Smooth muscle cell (in vitro differentiated cells): ENCODE data around the gene FKRP. TPM values are rescaled to one million over a fixed set of nuclear protein-coding genes. Genes with fewer than 3 reads are reported as not detected.
A peak's percentile ranks its signal among the peaks of the same experiment; 100 is the strongest.

ENCODE experiments used
- DNase-seq: peaks from one replicate; lab custom pipeline; 2025; ENCODE audit not compliant: unreplicated experiment; lab: John Stamatoyannopoulos, UW
- H2AFZ ChIP-seq: fragments of 200-600 bp; sonication (generic); 2 replicates; pipeline ENCODE4 v1.6.0; 2016; ENCODE audit warnings: antibody characterized with exemption, low read depth, mild to moderate bottlenecking
- H3F3A ChIP-seq: fragments of 200-600 bp; sonication (generic); 2 replicates; pipeline ENCODE4 v1.6.0; 2017; ENCODE audit warnings: antibody characterized with exemption, low read depth
- H3K27ac ChIP-seq: fragments of 200-600 bp; sonication (generic); 2 replicates; pipeline ENCODE4 v1.5.1; 2016; ENCODE audit warnings: low read depth, mild to moderate bottlenecking
- H3K27me3 ChIP-seq: fragments of 200-600 bp; sonication (generic); 2 replicates; pipeline ENCODE4 v1.6.1; 2016; ENCODE audit warnings: low read depth, mild to moderate bottlenecking
- H3K36me3 ChIP-seq: fragments of 200-600 bp; sonication (generic); 2 replicates; pipeline ENCODE4 v1.5.1; 2016; ENCODE audit warnings: low read depth
- H3K4me1 ChIP-seq: fragments of 200-600 bp; sonication (generic); 2 replicates; pipeline ENCODE4 v1.5.1; 2016; ENCODE audit warnings: low read depth
- H3K4me2 ChIP-seq: fragments of 200-600 bp; sonication (generic); 2 replicates; pipeline ENCODE4 v1.6.0; 2016; ENCODE audit warnings: mild to moderate bottlenecking
- H3K4me3 ChIP-seq: fragments of 200-600 bp; sonication (generic); 2 replicates; pipeline ENCODE4 v1.5.1; 2016; ENCODE audit warnings: mild to moderate bottlenecking
- H3K79me2 ChIP-seq: fragments of 200-600 bp; sonication (generic); 2 replicates; pipeline ENCODE4 v1.6.0; 2016; ENCODE audit warnings: low read depth, mild to moderate bottlenecking
- H3K9ac ChIP-seq: fragments of 200-600 bp; sonication (generic); 2 replicates; pipeline ENCODE4 v1.6.0; 2016; ENCODE audit warnings: low read depth
- H3K9me3 ChIP-seq: fragments of 200-600 bp; sonication (generic); replicated peaks from 2 replicates; pipeline ENCODE4 v1.5.1; 2016; ENCODE audit warnings: low read depth
- H4K20me1 ChIP-seq: fragments of 200-600 bp; sonication (generic); 2 replicates; pipeline ENCODE4 v1.6.0; 2016; ENCODE audit warnings: low read depth
- CTCF ChIP-seq: fragments of 200-600 bp; sonication (generic); IDR thresholded peaks from 2 replicates; pipeline ENCODE4 v1.5.1; 2017; ENCODE audit warnings: borderline replicate concordance, mild to moderate bottlenecking, antibody characterized with exemption; ENCODE audit not compliant: insufficient read depth, poor library complexity, severe bottlenecking
- WGBS: methylation state at CpG from one replicate; pipeline ENCODE4 v1.1.7; 2016; ENCODE audit warnings: low lambda C conversion rate; 5-methylcytosine and 5-hydroxymethylcytosine counted together
- polyA plus RNA-seq: library from polyadenylated mRNA; unstranded; fragments of >200 nt; fragmentation: Nextera tagmentation; extraction: Ambion mirVana; gene quantifications from 2 replicates; pipeline ENCODE4 v1.2.1, GENCODE V29; 2016
- total RNA-seq: library from RNA; depleted of rRNA; stranded (reverse); fragments of >200 nt; gene quantifications from 2 replicates; pipeline ENCODE4 v1.2.3, GENCODE V29; 2014

FKRP gene
- total and polyA plus RNA-seq, 2 experiments from 2014 or later, result 18.9 to 35.2 TPM

- no peaks in the 10 kb centered on the region for H3K27me3 ChIP-seq
- H3K4me3 ChIP-seq, result no peak overlapping the region
- no peaks in the 10 kb centered on the region for H3K9me3 ChIP-seq
- TF ChIP-seq CTCF, result no peak
- 67% methylated on average over 9 of the region's 9 CpGs for WGBS
- H3K9ac ChIP-seq, result no peak overlapping the region
- H3K36me3 ChIP-seq, result no peaks in the 10 kb centered on the region
- no peak for DNase-seq
- H3K79me2 ChIP-seq, result peaks cover 42% of the 10 kb centered on the region
- peaks cover 41% of the 10 kb centered on the region for H3F3A ChIP-seq
- H4K20me1 ChIP-seq, result peaks cover 43% of the 10 kb centered on the region
- H3K4me2 ChIP-seq, result peak overlapping the region; percentile 24
- H3K27ac ChIP-seq, result no peak overlapping the region
- no peak overlapping the region for H2AFZ ChIP-seq
- H3K4me1 ChIP-seq, result peaks cover 6% of the 10 kb centered on the region
These were observed 43.1 kb downstream of the FKRP start for GRCh38 chr19:46788968-46789338.

GRCh38 chr19:46789371-46789770 lies 43.5 kb downstream of the FKRP start:
- no peak overlapping the region for H3K27ac ChIP-seq
- no peak for TF ChIP-seq CTCF
- H3K36me3 ChIP-seq, result no peaks in the 10 kb centered on the region
- no peak overlapping the region for H3K4me3 ChIP-seq
- H3K27me3 ChIP-seq, result no peaks in the 10 kb centered on the region
- H3F3A ChIP-seq, result peaks cover 42% of the 10 kb centered on the region
- H3K79me2 ChIP-seq, result peaks cover 38% of the 10 kb centered on the region
- H3K4me2 ChIP-seq, result no peak overlapping the region
- DNase-seq, result no peak
- 86% methylated on average over 8 of the region's 8 CpGs for WGBS
- peaks cover 3% of the 10 kb centered on the region for H3K4me1 ChIP-seq
- H3K9me3 ChIP-seq, result no peaks in the 10 kb centered on the region
- no peak overlapping the region for H3K9ac ChIP-seq
- peaks cover 39% of the 10 kb centered on the region for H4K20me1 ChIP-seq
- no peak overlapping the region for H2AFZ ChIP-seq

DNA sequence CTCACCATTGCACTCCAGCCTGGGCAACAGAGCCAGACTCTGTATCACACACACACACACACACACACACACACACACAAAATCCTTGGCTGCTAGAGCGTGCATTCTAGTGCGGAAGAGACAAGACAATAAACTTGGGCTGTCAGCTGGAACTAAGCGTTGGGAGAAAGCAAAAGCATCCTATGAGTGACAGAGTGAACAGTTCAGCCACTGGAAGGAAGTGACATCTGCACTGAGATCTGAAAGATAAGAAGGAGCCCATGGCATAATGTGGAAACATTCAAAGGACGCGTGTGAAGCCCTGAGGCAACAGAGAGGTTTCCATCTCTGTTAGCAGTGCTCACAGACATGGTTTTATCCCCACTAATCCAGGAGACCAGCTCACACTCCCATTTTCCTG lies 46.1 kb downstream of the FKRP start:
- 2% methylated on average over 5 of the region's 5 CpGs for WGBS
- no peak overlapping the region for H3K4me3 ChIP-seq
- DNase-seq, result peak; percentile 22
- peak overlapping the region; percentile 97 for H3K27ac ChIP-seq
- H3K4me2 ChIP-seq, result peak overlapping the region; percentile 56
- no peaks in the 10 kb centered on the region for H3K9me3 ChIP-seq
- H3F3A ChIP-seq, result peaks cover 33% of the 10 kb centered on the region
- peaks cover 13% of the 10 kb centered on the region for H4K20me1 ChIP-seq
- TF ChIP-seq CTCF, result no peak
- no peaks in the 10 kb centered on the region for H3K4me1 ChIP-seq
- peaks cover 14% of the 10 kb centered on the region for H3K79me2 ChIP-seq
- no peaks in the 10 kb centered on the region for H3K36me3 ChIP-seq
- no peaks in the 10 kb centered on the region for H3K27me3 ChIP-seq
- H3K9ac ChIP-seq, result no peak overlapping the region
- H2AFZ ChIP-seq, result no peak overlapping the region

DNA sequence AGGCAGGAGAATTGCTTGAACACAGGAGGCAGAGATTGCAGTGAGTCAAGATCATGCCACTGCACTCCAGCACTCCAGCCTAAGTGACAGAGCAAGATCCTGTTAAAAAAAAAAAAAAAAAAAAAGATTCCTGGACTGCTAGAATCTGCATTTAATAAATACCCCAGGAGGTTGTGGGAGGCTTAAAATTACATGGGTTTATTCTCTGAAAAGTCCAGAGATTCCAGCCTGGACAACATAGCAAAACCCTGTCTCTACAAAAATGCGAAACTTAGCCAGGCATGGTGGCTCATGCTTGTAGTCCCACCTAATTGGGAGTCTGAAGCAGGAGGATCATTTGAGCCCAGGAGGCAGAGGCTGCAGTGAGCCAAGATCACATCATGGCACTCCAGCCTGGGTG lies 52.0 kb downstream of the FKRP start:
- no peaks in the 10 kb centered on the region for H3K27me3 ChIP-seq
- no peaks in the 10 kb centered on the region for H4K20me1 ChIP-seq
- no peak overlapping the region for H3K9ac ChIP-seq
- no peaks in the 10 kb centered on the region for H3K9me3 ChIP-seq
- H3K4me3 ChIP-seq, result no peak overlapping the region
- H3F3A ChIP-seq, result peaks cover 12% of the 10 kb centered on the region
- no peaks in the 10 kb centered on the region for H3K79me2 ChIP-seq
- no peak overlapping the region for H3K4me2 ChIP-seq
- no peak overlapping the region for H3K27ac ChIP-seq
- H3K36me3 ChIP-seq, result no peaks in the 10 kb centered on the region
- 67% methylated on average over 1 of the region's 1 CpG for WGBS
- H2AFZ ChIP-seq, result no peak overlapping the region
- no peak for DNase-seq
- TF ChIP-seq CTCF, result no peak
- no peaks in the 10 kb centered on the region for H3K4me1 ChIP-seq
